Measurements from ENCODE around the gene ZSCAN23. TPM values are rescaled to one million over a fixed set of nuclear protein-coding genes. Genes with fewer than 3 reads are reported as not detected.

The ZSCAN23 gene
- total RNA-seq, 6 experiments from 2014 or later = 0.25 to 0.73 (median 0.43) TPM; not detected in 1

DNA sequence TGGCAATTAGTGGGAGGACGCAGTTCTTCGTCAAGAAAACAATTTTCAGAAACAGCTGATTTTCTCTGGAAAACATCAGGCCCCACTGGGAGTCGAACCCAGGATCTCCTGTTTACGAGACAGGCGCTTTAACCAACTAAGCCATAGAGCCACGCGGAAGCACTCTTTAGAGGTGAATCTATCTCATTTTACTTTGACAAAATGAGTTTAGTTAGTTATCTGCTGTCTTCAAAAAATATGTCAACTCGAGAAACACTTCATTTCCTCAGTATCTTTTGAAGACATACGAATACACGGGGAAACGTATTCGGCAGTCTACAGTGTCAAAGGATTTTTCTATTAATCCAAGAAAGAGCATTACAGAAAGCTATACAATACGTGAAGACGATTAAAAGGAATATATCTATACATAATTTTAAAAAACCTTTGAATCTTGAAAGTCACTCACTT is 45.6 kb upstream of the ZSCAN23 start:
- no peaks in the 10 kb centered on the region for H3K4me1 ChIP-seq
- TF ChIP-seq POLR2A (IDR thresholded peaks at IDR 0.05) (no peak), CTCF (IDR thresholded peaks at IDR 0.05) (no peak)
- no peak overlapping the region for H3K4me3 ChIP-seq
- H3K36me3 ChIP-seq = no peaks in the 10 kb centered on the region
- intact Hi-C loops (cut with DNase I) = no loop called here
- H3K27ac ChIP-seq = no peak overlapping the region
- peaks cover 0 to 4% of the 10 kb centered on the region in 2 donors for H3K27me3 ChIP-seq
- no peaks in the 10 kb centered on the region for H3K9me3 ChIP-seq
- ATAC-seq (no peak), DNase-seq (no peak)
- WGBS (ENCODE audit: insufficient coverage, low coverage, low lambda C conversion rate, missing lambda C conversion rate) = 18% methylated on average over 14 of the region's 14 CpGs

DNA sequence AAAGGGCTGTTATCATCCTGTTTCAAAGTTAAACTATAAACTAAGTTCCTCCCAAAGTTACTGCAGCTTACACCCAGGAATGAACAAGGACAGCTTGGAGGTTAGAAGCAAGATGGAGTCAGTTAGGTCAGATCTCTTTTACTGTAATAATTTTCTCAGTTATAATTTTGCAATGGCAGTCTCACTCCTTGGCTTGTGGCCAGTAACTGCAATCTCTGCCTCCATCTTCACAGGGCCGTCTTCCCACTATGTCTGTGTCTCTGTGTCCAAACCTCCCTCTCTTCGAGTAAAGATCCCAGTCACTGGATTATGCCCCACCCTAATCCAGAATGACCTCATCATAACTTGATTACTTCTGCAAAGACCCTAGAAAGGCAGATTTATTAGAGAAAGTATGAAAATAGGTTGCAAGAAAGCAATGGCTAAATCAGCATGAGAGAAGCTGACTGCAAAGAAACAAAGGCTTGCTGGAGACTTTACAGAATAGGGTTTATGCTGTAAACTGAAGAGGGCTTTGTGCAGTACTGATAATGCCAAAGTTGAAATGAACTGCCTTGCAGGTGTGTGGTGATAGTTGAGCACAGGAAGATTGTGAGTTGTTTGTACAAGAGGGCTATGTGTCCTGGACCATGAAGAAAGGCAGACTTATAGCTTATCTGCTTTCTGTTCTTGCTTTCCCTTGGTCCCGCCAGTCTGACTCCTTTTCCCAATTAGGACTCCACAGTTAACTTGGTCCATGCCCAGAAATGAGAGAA is 43.9 kb upstream of the ZSCAN23 start:
- intact Hi-C loops (cut with DNase I) = no loop called here

GRCh38 chr6:28486533-28486932 is 43.2 kb upstream of the ZSCAN23 start:
- TF ChIP-seq CTCF (IDR thresholded peaks at IDR 0.05) = no peak
- no peak for TF ChIP-seq POLR2A (IDR thresholded peaks at IDR 0.05)
- Histone ChIP-seq H3K27me3 (peaks cover 0 to 4% of the 10 kb centered on the region in 2 donors), H3K27ac (no peak overlapping the region), H3K4me3 (no peak overlapping the region), H3K9me3 (no peaks in the 10 kb centered on the region), H3K36me3 (no peaks in the 10 kb centered on the region), H3K4me1 (no peaks in the 10 kb centered on the region)
- intact Hi-C loops (cut with DNase I) = no loop called here
- WGBS (ENCODE audit: insufficient coverage, low coverage, low lambda C conversion rate, missing lambda C conversion rate) = 60% methylated on average over 1 of the region's 1 CpG
- DNase-seq (no peak), ATAC-seq (no peak)

More for the DNA sequence above, 43.9 kb upstream of the ZSCAN23 start:
- no peak for DNase-seq
- no peaks in the 10 kb centered on the region for H3K4me1 ChIP-seq
- H3K9me3 ChIP-seq = no peaks in the 10 kb centered on the region
- TF ChIP-seq POLR2A (IDR thresholded peaks at IDR 0.05) (no peak), CTCF (IDR thresholded peaks at IDR 0.05) (no peak)
- WGBS (ENCODE audit: insufficient coverage, low coverage, low lambda C conversion rate, missing lambda C conversion rate) = 45% methylated on average over 3 of the region's 3 CpGs
- H3K4me3 ChIP-seq = no peak overlapping the region
- no peak for ATAC-seq
- H3K27ac ChIP-seq = no peak overlapping the region
- H3K27me3 ChIP-seq = peaks cover 0 to 4% of the 10 kb centered on the region in 2 donors
- H3K36me3 ChIP-seq = no peaks in the 10 kb centered on the region

GRCh38 chr6:28485482-28485881 is 42.2 kb upstream of the ZSCAN23 start:
- Histone ChIP-seq H3K4me1 (no peaks in the 10 kb centered on the region), H3K4me3 (no peak overlapping the region), H3K27me3 (peaks cover 0 to 4% of the 10 kb centered on the region in 2 donors), H3K9me3 (no peaks in the 10 kb centered on the region), H3K27ac (no peak overlapping the region), H3K36me3 (no peaks in the 10 kb centered on the region)
- intact Hi-C loops (cut with DNase I) = no loop called here
- TF ChIP-seq CTCF (IDR thresholded peaks at IDR 0.05) (no peak), POLR2A (IDR thresholded peaks at IDR 0.05) (no peak)
- 66% methylated on average over 3 of the region's 3 CpGs for WGBS (ENCODE audit: insufficient coverage, low coverage, low lambda C conversion rate, missing lambda C conversion rate)
- ATAC-seq = no peak
- DNase-seq = no peak

All from right lobe of liver (tissue), 6 donors.